ENCODE measurements around the gene PTGES3. TPM values are rescaled to one million over a fixed set of nuclear protein-coding genes. Genes with fewer than 3 reads are reported as not detected.

PTGES3 gene
- total RNA-seq, 1 donor from 2014 or later, result 298 TPM

DNA sequence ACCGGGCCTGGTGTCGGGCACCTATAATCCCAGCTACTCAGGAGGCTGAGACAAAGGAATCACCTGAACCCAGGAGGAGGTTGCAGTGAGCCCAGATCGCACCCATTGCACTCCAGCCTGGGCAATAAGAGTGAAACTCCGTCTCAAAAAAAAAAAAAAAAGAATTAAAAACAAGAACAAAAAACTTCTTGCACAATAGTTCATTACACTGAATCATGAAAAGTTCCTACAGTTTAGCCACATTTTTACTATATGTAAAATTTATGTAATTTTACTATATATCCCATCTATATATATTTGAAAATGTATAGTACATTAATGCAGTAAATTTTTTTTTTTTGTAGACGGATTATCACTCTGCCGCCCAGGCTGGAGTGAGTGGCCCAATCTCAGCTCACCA is 46.9 kb downstream of the PTGES3 start:
- H4K20me1 ChIP-seq (ENCODE audit: low read depth), result peaks cover 47% of the 10 kb centered on the region
- no peak overlapping the region for H3K4me2 ChIP-seq
- no peak overlapping the region for H2AFZ ChIP-seq (replicated peaks)
- H3K9ac ChIP-seq, result no peak overlapping the region
- peaks cover 17% of the 10 kb centered on the region for H3K4me1 ChIP-seq
- Mint-ChIP-seq H3K4me3 (no peak overlapping the region), H3K27ac (no peak overlapping the region), H3K27me3 (ENCODE audit: insufficient read depth, low read depth) (peaks cover 10% of the 10 kb centered on the region), H3K36me3 (peaks cover 43% of the 10 kb centered on the region), H3K4me1 (peaks cover 38% of the 10 kb centered on the region), H3K9me3 (no peaks in the 10 kb centered on the region)
- peaks cover 66% of the 10 kb centered on the region for H3F3A ChIP-seq (ENCODE audit: low read depth)
- H3K9me3 ChIP-seq (ENCODE audit: low read depth), result no peaks in the 10 kb centered on the region
- H3K27ac ChIP-seq, result no peak overlapping the region
- no peaks in the 10 kb centered on the region for H3K27me3 ChIP-seq
- TF ChIP-seq EZH2phosphoT487 (IDR thresholded peaks at IDR 0.05) (no peak), EZH2 (IDR thresholded peaks at IDR 0.05) (no peak)
- TF ChIP-seq, protein P1, sequence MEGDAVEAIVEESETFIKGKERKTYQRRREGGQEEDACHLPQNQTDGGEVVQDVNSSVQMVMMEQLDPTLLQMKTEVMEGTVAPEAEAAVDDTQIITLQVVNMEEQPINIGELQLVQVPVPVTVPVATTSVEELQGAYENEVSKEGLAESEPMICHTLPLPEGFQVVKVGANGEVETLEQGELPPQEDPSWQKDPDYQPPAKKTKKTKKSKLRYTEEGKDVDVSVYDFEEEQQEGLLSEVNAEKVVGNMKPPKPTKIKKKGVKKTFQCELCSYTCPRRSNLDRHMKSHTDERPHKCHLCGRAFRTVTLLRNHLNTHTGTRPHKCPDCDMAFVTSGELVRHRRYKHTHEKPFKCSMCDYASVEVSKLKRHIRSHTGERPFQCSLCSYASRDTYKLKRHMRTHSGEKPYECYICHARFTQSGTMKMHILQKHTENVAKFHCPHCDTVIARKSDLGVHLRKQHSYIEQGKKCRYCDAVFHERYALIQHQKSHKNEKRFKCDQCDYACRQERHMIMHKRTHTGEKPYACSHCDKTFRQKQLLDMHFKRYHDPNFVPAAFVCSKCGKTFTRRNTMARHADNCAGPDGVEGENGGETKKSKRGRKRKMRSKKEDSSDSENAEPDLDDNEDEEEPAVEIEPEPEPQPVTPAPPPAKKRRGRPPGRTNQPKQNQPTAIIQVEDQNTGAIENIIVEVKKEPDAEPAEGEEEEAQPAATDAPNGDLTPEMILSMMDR (IDR thresholded peaks at IDR 0.05), result no peak
- peaks cover 53% of the 10 kb centered on the region for H3K79me2 ChIP-seq (ENCODE audit: low read depth)
- DNase-seq (ENCODE audit: low spot score), result no peak
- no peak overlapping the region for H3K4me3 ChIP-seq
- H3K36me3 ChIP-seq, result peaks cover 16% of the 10 kb centered on the region

DNA sequence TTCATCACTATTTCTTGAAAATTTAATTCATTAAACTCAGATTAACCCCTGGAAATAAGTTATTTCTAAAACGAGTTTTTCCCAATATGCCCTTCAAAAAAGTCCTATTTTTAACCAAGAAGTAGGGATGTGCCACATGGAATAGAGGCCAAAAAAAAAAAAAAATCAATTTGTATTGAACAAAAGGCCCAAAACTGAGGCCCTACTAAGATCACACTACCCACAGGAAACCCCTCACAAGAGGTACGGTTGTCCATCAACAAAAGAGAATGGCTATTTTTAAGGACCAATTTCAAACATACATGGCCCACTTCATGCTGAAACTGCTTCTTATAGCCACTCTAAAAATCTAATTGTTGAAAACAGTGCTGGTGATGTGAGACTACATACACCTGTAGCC is 50.5 kb downstream of the PTGES3 start:
- Histone ChIP-seq H3K4me2 (no peak overlapping the region), H4K20me1 (ENCODE audit: low read depth) (peaks cover 29% of the 10 kb centered on the region), H3K79me2 (ENCODE audit: low read depth) (peaks cover 46% of the 10 kb centered on the region), H3K36me3 (peaks cover under 1% of the 10 kb centered on the region), H3K4me3 (no peak overlapping the region), H3F3A (ENCODE audit: low read depth) (peaks cover 86% of the 10 kb centered on the region), H3K9me3 (ENCODE audit: low read depth) (no peaks in the 10 kb centered on the region), H3K9ac (no peak overlapping the region), H3K27ac (peak overlapping the region; percentile 30), H2AFZ (replicated peaks) (no peak overlapping the region), H3K4me1 (peaks cover 20% of the 10 kb centered on the region), H3K27me3 (no peaks in the 10 kb centered on the region)
- TF ChIP-seq, protein P1 (IDR thresholded peaks at IDR 0.05), result no peak
- TF ChIP-seq EZH2 (IDR thresholded peaks at IDR 0.05) (no peak), EZH2phosphoT487 (IDR thresholded peaks at IDR 0.05) (no peak)
- DNase-seq (ENCODE audit: low spot score), result no peak
- peaks cover 30% of the 10 kb centered on the region for H3K36me3 Mint-ChIP-seq
- H3K4me1 Mint-ChIP-seq, result peaks cover 50% of the 10 kb centered on the region
- H3K4me3 Mint-ChIP-seq, result peak overlapping the region; percentile 49
- H3K27ac Mint-ChIP-seq, result peak overlapping the region; percentile 32
- H3K27me3 Mint-ChIP-seq (ENCODE audit: insufficient read depth, low read depth), result peaks cover 8% of the 10 kb centered on the region
- no peaks in the 10 kb centered on the region for H3K9me3 Mint-ChIP-seq

DNA sequence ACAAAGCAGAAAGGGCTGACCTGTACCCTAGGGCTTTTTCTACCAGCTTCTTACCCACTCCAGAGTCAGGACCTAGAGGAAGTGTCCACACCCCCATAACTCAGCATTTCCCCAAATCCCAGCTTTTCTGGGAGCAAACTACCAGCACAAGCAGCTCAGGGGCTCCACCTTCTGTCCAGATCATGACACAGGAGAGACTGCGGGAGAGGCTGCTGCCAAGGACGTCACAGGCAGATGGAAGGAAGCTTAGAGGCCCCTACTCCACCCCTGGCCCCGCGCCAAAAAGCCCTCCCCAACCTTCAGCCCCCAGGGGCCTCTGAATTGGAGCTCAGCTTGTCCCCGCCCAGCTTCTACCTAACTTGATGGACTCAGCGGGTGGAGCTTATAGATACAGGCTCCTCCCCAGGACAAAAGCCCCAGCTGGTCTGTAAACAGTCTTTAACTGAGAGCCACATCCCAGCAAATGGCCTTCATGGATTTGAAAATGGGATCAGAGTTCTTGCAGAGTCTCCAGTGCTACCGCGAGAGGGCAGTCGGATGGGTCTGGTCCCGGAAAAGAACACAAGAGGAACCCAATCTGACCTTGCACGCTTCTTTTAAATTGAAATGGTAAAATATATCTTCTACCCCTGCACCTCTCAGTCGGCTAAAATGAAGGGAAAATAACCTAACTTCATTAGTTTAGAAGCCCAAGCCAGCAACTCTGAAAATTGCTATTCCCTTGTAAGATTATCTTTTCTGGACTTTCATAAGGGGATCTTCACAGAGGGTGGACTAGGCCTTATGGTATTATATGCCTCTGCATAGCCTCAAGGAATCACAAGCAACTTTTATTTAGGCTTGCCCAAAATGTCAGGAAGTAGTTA is 51.2 kb downstream of the PTGES3 start:
- Histone ChIP-seq H3K4me2 (peak overlapping the region; percentile 88), H2AFZ (replicated peaks) (no peak overlapping the region), H3K27me3 (no peaks in the 10 kb centered on the region)

More for the DNA sequence above, 51.2 kb downstream of the PTGES3 start:
- Histone ChIP-seq H3K9me3 (ENCODE audit: low read depth) (no peaks in the 10 kb centered on the region), H3K36me3 (no peaks in the 10 kb centered on the region), H3K4me1 (peaks cover 26% of the 10 kb centered on the region), H3F3A (ENCODE audit: low read depth) (peaks cover 86% of the 10 kb centered on the region), H4K20me1 (ENCODE audit: low read depth) (peaks cover 23% of the 10 kb centered on the region), H3K27ac (peak overlapping the region; percentile 53), H3K9ac (no peak overlapping the region), H3K4me3 (peak overlapping the region; percentile 88), H3K79me2 (ENCODE audit: low read depth) (peaks cover 43% of the 10 kb centered on the region)
- Mint-ChIP-seq H3K4me1 (peaks cover 56% of the 10 kb centered on the region), H3K9me3 (no peaks in the 10 kb centered on the region), H3K4me3 (peak overlapping the region; percentile 99), H3K27me3 (ENCODE audit: insufficient read depth, low read depth) (peaks cover 8% of the 10 kb centered on the region), H3K27ac (peak overlapping the region; percentile 76), H3K36me3 (peaks cover 23% of the 10 kb centered on the region)
- peak; percentile 100 for DNase-seq (ENCODE audit: low spot score)
- TF ChIP-seq, protein P1 (IDR thresholded peaks at IDR 0.05), result peak; percentile 65
- TF ChIP-seq EZH2phosphoT487 (IDR thresholded peaks at IDR 0.05), result no peak
